IPS-20b (cell line): ENCODE data around the gene BCAR1.

ENCODE experiments used
- H3K27ac ChIP-seq: one replicate; pipeline ENCODE4 v1.5.1; 2013; ENCODE audit warnings: low read length
- H3K27me3 ChIP-seq: 2 replicates; pipeline ENCODE4 v1.6.1; 2013; ENCODE audit warnings: mild to moderate bottlenecking, low read length, inconsistent platforms; ENCODE audit not compliant: insufficient read depth
- H3K36me3 ChIP-seq: 2 replicates; pipeline ENCODE4 v1.6.1; 2013; ENCODE audit warnings: low read depth, mild to moderate bottlenecking, inconsistent platforms, low read length, moderate library complexity; ENCODE audit not compliant: insufficient read depth
- H3K4me1 ChIP-seq: 2 replicates; pipeline ENCODE4 v1.6.1; 2013; ENCODE audit warnings: mild to moderate bottlenecking, control low read depth, inconsistent platforms, low read length, moderate library complexity; ENCODE audit not compliant: insufficient read depth
- H3K4me3 ChIP-seq: 2 replicates; pipeline ENCODE4 v1.5.1; 2013; ENCODE audit warnings: mild to moderate bottlenecking, low read length, inconsistent platforms
- H3K9ac ChIP-seq: 2 replicates; pipeline ENCODE4 v1.6.1; 2013; ENCODE audit warnings: low read depth, mild to moderate bottlenecking, inconsistent platforms, low read length, moderate library complexity
- H3K9me3 ChIP-seq: 2 replicates; pipeline ENCODE4 v1.6.1; 2013; ENCODE audit warnings: mild to moderate bottlenecking, low read depth, low read length, inconsistent platforms; ENCODE audit not compliant: insufficient read depth

Gene BCAR1

GRCh38 chr16:75234856-75235696, 16.3 kb downstream of the BCAR1 start:
- no peak overlapping the region for H3K4me3 ChIP-seq
- H3K9me3 ChIP-seq = no peaks in the 10 kb centered on the region
- peaks cover 65% of the 10 kb centered on the region for H3K36me3 ChIP-seq
- no peaks in the 10 kb centered on the region for H3K27me3 ChIP-seq
- no peaks in the 10 kb centered on the region for H3K4me1 ChIP-seq
- no peak overlapping the region for H3K9ac ChIP-seq
- H3K27ac ChIP-seq = no peak overlapping the region

- no peak overlapping the region for H3K27ac ChIP-seq
These were observed 17.8 kb downstream of the BCAR1 start for GRCh38 chr16:75233611-75233938.

GRCh38 chr16:75231570-75231969, 19.9 kb downstream of the BCAR1 start:
- no peak overlapping the region for H3K27ac ChIP-seq
- H3K9ac ChIP-seq = no peak overlapping the region
- H3K9me3 ChIP-seq = no peaks in the 10 kb centered on the region
- H3K36me3 ChIP-seq = peaks cover 70% of the 10 kb centered on the region
- H3K4me1 ChIP-seq = no peaks in the 10 kb centered on the region
- H3K27me3 ChIP-seq = no peaks in the 10 kb centered on the region
- no peak overlapping the region for H3K4me3 ChIP-seq

More at GRCh38 chr16:75233611-75233938, 17.8 kb downstream of the BCAR1 start:
- H3K36me3 ChIP-seq = peaks cover 67% of the 10 kb centered on the region
- no peaks in the 10 kb centered on the region for H3K9me3 ChIP-seq
- no peaks in the 10 kb centered on the region for H3K4me1 ChIP-seq
- H3K4me3 ChIP-seq = no peak overlapping the region
- no peak overlapping the region for H3K9ac ChIP-seq
- H3K27me3 ChIP-seq = no peaks in the 10 kb centered on the region

GRCh38 chr16:75230471-75231110, 20.8 kb downstream of the BCAR1 start:
- no peak overlapping the region for H3K27ac ChIP-seq
- no peaks in the 10 kb centered on the region for H3K9me3 ChIP-seq
- H3K9ac ChIP-seq = no peak overlapping the region
- no peak overlapping the region for H3K4me3 ChIP-seq
- H3K4me1 ChIP-seq = no peaks in the 10 kb centered on the region
- peaks cover 60% of the 10 kb centered on the region for H3K36me3 ChIP-seq
- no peaks in the 10 kb centered on the region for H3K27me3 ChIP-seq

- Histone ChIP-seq H3K27me3 (no peaks in the 10 kb centered on the region), H3K4me1 (no peaks in the 10 kb centered on the region), H3K27ac (no peak overlapping the region), H3K4me3 (no peak overlapping the region), H3K9me3 (no peaks in the 10 kb centered on the region), H3K9ac (no peak overlapping the region), H3K36me3 (peaks cover 52% of the 10 kb centered on the region)
These were observed 22.0 kb downstream of the BCAR1 start for GRCh38 chr16:75229172-75230031.

- Histone ChIP-seq H3K4me3 (no peak overlapping the region), H3K4me1 (no peaks in the 10 kb centered on the region), H3K36me3 (peaks cover 46% of the 10 kb centered on the region), H3K27me3 (no peaks in the 10 kb centered on the region), H3K9ac (no peak overlapping the region), H3K27ac (no peak overlapping the region), H3K9me3 (no peaks in the 10 kb centered on the region)
These were observed 23.1 kb downstream of the BCAR1 start for GRCh38 chr16:75228143-75228976.

GRCh38 chr16:75227361-75228142, 23.9 kb downstream of the BCAR1 start:
- Histone ChIP-seq H3K4me1 (no peaks in the 10 kb centered on the region), H3K9ac (no peak overlapping the region), H3K27ac (no peak overlapping the region), H3K9me3 (no peaks in the 10 kb centered on the region), H3K36me3 (peaks cover 38% of the 10 kb centered on the region), H3K27me3 (no peaks in the 10 kb centered on the region), H3K4me3 (no peak overlapping the region)

- no peak overlapping the region for H3K9ac ChIP-seq
- H3K27ac ChIP-seq = no peak overlapping the region
- H3K27me3 ChIP-seq = no peaks in the 10 kb centered on the region
These were observed 24.7 kb downstream of the BCAR1 start for GRCh38 chr16:75226550-75227360.

GRCh38 chr16:75225678-75226515, 25.5 kb downstream of the BCAR1 start:
- H3K9me3 ChIP-seq = no peaks in the 10 kb centered on the region

More at GRCh38 chr16:75226550-75227360, 24.7 kb downstream of the BCAR1 start:
- Histone ChIP-seq H3K4me1 (no peaks in the 10 kb centered on the region), H3K9me3 (no peaks in the 10 kb centered on the region), H3K4me3 (no peak overlapping the region), H3K36me3 (peaks cover 33% of the 10 kb centered on the region)

More at GRCh38 chr16:75225678-75226515, 25.5 kb downstream of the BCAR1 start:
- H3K4me1 ChIP-seq = no peaks in the 10 kb centered on the region
- H3K27me3 ChIP-seq = no peaks in the 10 kb centered on the region
- H3K4me3 ChIP-seq = no peak overlapping the region
- H3K27ac ChIP-seq = no peak overlapping the region
- H3K9ac ChIP-seq = no peak overlapping the region
- peaks cover 26% of the 10 kb centered on the region for H3K36me3 ChIP-seq
